T-cell (primary cell): ENCODE data around the gene TCP11. TPM values are rescaled to one million over a fixed set of nuclear protein-coding genes. Genes with fewer than 3 reads are reported as not detected.
A peak's percentile ranks its signal among the peaks of the same experiment; 100 is the strongest.

Experiments
- ATAC-seq, 4 experiments: fragments of 200-7000 bp in 3 of 4; fragments of 150-1000 bp in 1 of 4; cut with Tn5 transposase; replicated peaks in 1 of 4; 1 replicate in 3 of 4; 2 replicates in 1 of 4; pipeline ENCODE4 v1.10.0; 2021; ENCODE audit warnings: moderate library complexity in 3 of 4, mild to moderate bottlenecking in 2 of 4, moderate number of reproducible peaks in 1 of 4
- CTCF ChIA-PET, 2 donors: fragments of 300-600 bp; sonication (Branson Sonifier 250); formaldehyde crosslinking; loops; one replicate each; lab custom pipeline; 2022; ENCODE audit warnings: antibody characterized with exemption in 2 of 2; lab: Charles Lee
- POLR2A ChIA-PET, 2 donors: fragments of 300-600 bp; sonication (Branson Sonifier 250); formaldehyde crosslinking; loops; one replicate each; lab custom pipeline; 2022; ENCODE audit warnings: antibody characterized with exemption in 2 of 2; lab: Charles Lee
- DNase-seq, 35 experiments: peaks; one replicate each; pipeline versions ENCODE4 v3.0.0 to v3.0.0-alpha.2; 2013 to 2023
- H3K27ac ChIP-seq: one replicate; pipeline ENCODE4 v1.5.1; 2013; ENCODE audit warnings: low read length
- H3K27me3 ChIP-seq, 2 experiments: replicated peaks in 1 of 2; 1 replicate in 1 of 2; 2 replicates in 1 of 2; pipeline versions ENCODE4 v1.6.1 to v1.7.0; 2013; ENCODE audit warnings: low read length in 1 of 2, mixed read lengths in 1 of 2; ENCODE audit not compliant: control insufficient read depth in 2 of 2, insufficient read depth in 2 of 2; ENCODE audit errors: extremely low read depth in 1 of 2
- H3K36me3 ChIP-seq, 2 donors: 1 replicate in 1 of 2; 2 replicates in 1 of 2; pipeline versions ENCODE4 v1.6.1 to v1.7.0; 2013; ENCODE audit warnings: low read length in 1 of 2; ENCODE audit not compliant: control insufficient read depth in 2 of 2, insufficient read depth in 1 of 2; ENCODE audit errors: extremely low read depth in 1 of 2
- H3K4me1 ChIP-seq, 2 experiments: 1 replicate in 1 of 2; 2 replicates in 1 of 2; pipeline versions ENCODE4 v1.6.1 to v1.7.0; 2013; ENCODE audit warnings: low read length in 2 of 2, mixed read lengths in 1 of 2; ENCODE audit not compliant: insufficient read depth in 2 of 2, control insufficient read depth in 1 of 2; ENCODE audit errors: extremely low read depth in 1 of 2
- H3K4me3 ChIP-seq, 2 donors: 1 replicate in 1 of 2; 2 replicates in 1 of 2; pipeline versions ENCODE4 v1.5.1 to v1.7.0; 2013; ENCODE audit warnings: mild to moderate bottlenecking in 2 of 2, low read length in 1 of 2, moderate library complexity in 1 of 2; ENCODE audit not compliant: control insufficient read depth in 1 of 2; ENCODE audit errors: extremely low read depth in 1 of 2
- H3K9me3 ChIP-seq: 2 replicates; pipeline ENCODE4 v1.7.0; 2013
- H3K27ac Mint-ChIP-seq, 2 donors: one replicate each; pipeline ENCODE4 v1.8.0; 2020 to 2021; ENCODE audit warnings: mild to moderate bottlenecking in 2 of 2, mixed read lengths in 2 of 2
- H3K27me3 Mint-ChIP-seq, 2 donors: one replicate each; pipeline ENCODE4 v1.8.0; 2021 to 2022; ENCODE audit warnings: mixed read lengths in 2 of 2
- H3K36me3 Mint-ChIP-seq: one replicate; pipeline ENCODE4 v1.8.0; 2021; ENCODE audit warnings: mixed read lengths
- H3K4me1 Mint-ChIP-seq, 3 donors: one replicate each; pipeline ENCODE4 v1.8.0; 2020 to 2022; ENCODE audit warnings: mixed read lengths in 3 of 3, mild to moderate bottlenecking in 1 of 3
- H3K4me3 Mint-ChIP-seq, 3 donors: one replicate each; pipeline ENCODE4 v1.8.0; 2020 to 2022; ENCODE audit warnings: mild to moderate bottlenecking in 3 of 3, mixed read lengths in 3 of 3, moderate library complexity in 3 of 3
- H3K9me3 Mint-ChIP-seq, 3 donors: one replicate each; pipeline ENCODE4 v1.8.0; 2020 to 2022; ENCODE audit warnings: mixed read lengths in 3 of 3
- WGBS: methylation state at CpG from one replicate; pipeline ENCODE4 v1.1.5; 2013; ENCODE audit warnings: missing lambda C conversion rate; ENCODE audit not compliant: insufficient coverage; 5-methylcytosine and 5-hydroxymethylcytosine counted together
- total RNA-seq, 35 experiments: library from RNA in 6 of 35; stranded (reverse) in 6 of 35; fragments of 120-200 nt in 1 of 35; gene quantifications; one replicate each; pipeline versions ENCODE4 v1.2.1 to v1.2.4 and lab custom pipeline; 2013 to 2026

Gene TCP11
- total RNA-seq, 5 donors from 2014 or later (not counting 1 experiment from before 2014, with no cell fraction given): not detected

GRCh38 chr6:35147026-35147425 lies 5.9 kb upstream of the TCP11 start:
- 71% methylated on average over 1 of the region's 3 CpGs for WGBS
- peaks cover 0 to 6% (median 4%) of the 10 kb centered on the region in 3 donors for H3K4me1 Mint-ChIP-seq
- H3K27ac ChIP-seq: no peak overlapping the region
- peaks cover 0 to 9% of the 10 kb centered on the region in 2 experiments for H3K27me3 ChIP-seq
- ATAC-seq (no peak), DNase-seq (no peak)
- no peak overlapping the region for H3K27ac Mint-ChIP-seq
- CTCF ChIA-PET: interaction anchor here in 1 of 2 donors (0.6 kb wide), 1 partner anchor 1499 kb away, joined by 5 read pairs; no protein-coding TSS in a partner anchor
- H3K9me3 ChIP-seq: no peaks in the 10 kb centered on the region
- no peaks in the 10 kb centered on the region for H3K9me3 Mint-ChIP-seq
- no peak overlapping the region for H3K4me3 ChIP-seq
- no peaks in the 10 kb centered on the region for H3K36me3 ChIP-seq
- no peaks in the 10 kb centered on the region for H3K36me3 Mint-ChIP-seq
- H3K4me3 Mint-ChIP-seq: no peak overlapping the region
- POLR2A ChIA-PET: no interaction called here
- peaks cover 4 to 6% of the 10 kb centered on the region in 2 donors for H3K27me3 Mint-ChIP-seq
- no peaks in the 10 kb centered on the region for H3K4me1 ChIP-seq

- Histone ChIP-seq H3K4me3 (no peak overlapping the region), H3K36me3 (no peaks in the 10 kb centered on the region), H3K27me3 (peaks cover 0 to 14% of the 10 kb centered on the region in 2 experiments), H3K9me3 (no peaks in the 10 kb centered on the region), H3K27ac (no peak overlapping the region), H3K4me1 (peaks cover 0 to 3% of the 10 kb centered on the region in 2 experiments)
- WGBS: 60% methylated on average over 1 of the region's 6 CpGs
- Mint-ChIP-seq H3K36me3 (no peaks in the 10 kb centered on the region), H3K27me3 (peaks cover 6 to 7% of the 10 kb centered on the region in 2 donors), H3K4me1 (peaks cover 5 to 8% (median 7%) of the 10 kb centered on the region in 3 donors), H3K27ac (no peak overlapping the region), H3K9me3 (no peaks in the 10 kb centered on the region), H3K4me3 (no peak overlapping the region)
- ChIA-PET POLR2A (no interaction called here), CTCF (interaction anchor here in 1 of 2 donors (0.6 kb wide), 1 partner anchor 1499 kb away, joined by 5 read pairs; no protein-coding TSS in a partner anchor)
- ATAC-seq (no peak), DNase-seq (peak in 2 of 35 experiments; percentile 1 to 26)
Observed at GRCh38 chr6:35146453-35146852, 5.3 kb upstream of the TCP11 start.

DNA sequence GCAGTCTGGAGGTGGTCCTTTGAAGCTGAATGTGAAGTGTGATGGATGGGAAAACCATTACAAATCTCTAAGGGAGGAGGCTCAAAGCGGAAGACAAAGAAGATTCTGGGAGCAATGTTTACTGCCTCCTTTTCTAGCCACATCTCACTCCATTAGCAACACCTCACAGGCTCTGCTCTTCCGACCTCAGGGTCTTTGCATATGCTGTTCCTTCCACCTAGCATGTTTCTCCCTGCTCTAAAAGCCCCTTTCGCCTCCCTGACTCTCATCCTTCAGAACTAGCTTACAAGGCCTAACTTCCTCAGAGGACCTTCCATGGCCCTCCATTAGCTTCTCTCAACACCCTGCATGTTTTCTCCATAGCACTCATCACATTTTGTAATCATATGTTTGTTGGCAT lies 4.6 kb upstream of the TCP11 start:
- Histone ChIP-seq H3K4me1 (peaks cover 0 to 10% of the 10 kb centered on the region in 2 experiments), H3K27me3 (peaks cover 0 to 18% of the 10 kb centered on the region in 2 experiments), H3K9me3 (no peaks in the 10 kb centered on the region), H3K36me3 (no peaks in the 10 kb centered on the region), H3K27ac (no peak overlapping the region), H3K4me3 (no peak overlapping the region)
- DNase-seq (no peak), ATAC-seq (no peak)
- 90% methylated on average over 3 of the region's 3 CpGs for WGBS
- ChIA-PET POLR2A (no interaction called here), CTCF (no interaction called here)
- Mint-ChIP-seq H3K9me3 (no peaks in the 10 kb centered on the region), H3K27ac (no peak overlapping the region), H3K36me3 (no peaks in the 10 kb centered on the region), H3K4me3 (no peak overlapping the region), H3K27me3 (peaks cover 7% of the 10 kb centered on the region in 2 donors), H3K4me1 (peaks cover 7 to 9% (median 9%) of the 10 kb centered on the region in 3 donors)

- ATAC-seq: no peak
- Histone ChIP-seq H3K36me3 (no peaks in the 10 kb centered on the region), H3K9me3 (no peaks in the 10 kb centered on the region), H3K4me1 (peaks cover 0 to 18% of the 10 kb centered on the region in 2 experiments), H3K27ac (no peak overlapping the region), H3K27me3 (peaks cover 0 to 16% of the 10 kb centered on the region in 2 experiments), H3K4me3 (no peak overlapping the region)
- ChIA-PET CTCF (no interaction called here), POLR2A (no interaction called here)
- Mint-ChIP-seq H3K36me3 (no peaks in the 10 kb centered on the region), H3K4me3 (no peak overlapping the region), H3K27ac (no peak overlapping the region), H3K4me1 (peaks cover 12 to 17% (median 13%) of the 10 kb centered on the region in 3 donors), H3K27me3 (peaks cover 20% of the 10 kb centered on the region in 2 donors), H3K9me3 (no peaks in the 10 kb centered on the region)
- no CpG with 5 or more reads among the region's 5 CpGs for WGBS
- no peak for DNase-seq
Observed at GRCh38 chr6:35142588-35143569, 1.7 kb upstream of the TCP11 start.

- peaks cover 0 to 16% of the 10 kb centered on the region in 2 experiments for H3K27me3 ChIP-seq
- POLR2A ChIA-PET: no interaction called here
- H3K9me3 Mint-ChIP-seq: no peaks in the 10 kb centered on the region
- no peaks in the 10 kb centered on the region for H3K9me3 ChIP-seq
- H3K36me3 ChIP-seq: no peaks in the 10 kb centered on the region
- CTCF ChIA-PET: interaction anchor here in 1 of 2 donors (0.9 to 1.9 kb wide), 7 partner anchors 8 to 680 kb away, joined by 3 to 14 read pairs (median 4); no protein-coding TSS in a partner anchor
- WGBS: 15% methylated on average over 10 of the region's 15 CpGs
- peaks cover 12 to 17% (median 13%) of the 10 kb centered on the region in 3 donors for H3K4me1 Mint-ChIP-seq
- H3K4me1 ChIP-seq: peaks cover 0 to 18% of the 10 kb centered on the region in 2 experiments
- H3K4me3 Mint-ChIP-seq: peak overlapping the region in 2 of 3 donors; percentile 29 to 49
- ATAC-seq (no peak), DNase-seq (no peak)
- no peak overlapping the region for H3K4me3 ChIP-seq
- H3K27me3 Mint-ChIP-seq: peaks cover 20% of the 10 kb centered on the region in 2 donors
- H3K36me3 Mint-ChIP-seq: no peaks in the 10 kb centered on the region
- peak overlapping the region in 1 of 2 donors; percentile 20 for H3K27ac Mint-ChIP-seq
- no peak overlapping the region for H3K27ac ChIP-seq
Observed at GRCh38 chr6:35140639-35141006, 516 bp downstream of the TCP11 start.

DNA sequence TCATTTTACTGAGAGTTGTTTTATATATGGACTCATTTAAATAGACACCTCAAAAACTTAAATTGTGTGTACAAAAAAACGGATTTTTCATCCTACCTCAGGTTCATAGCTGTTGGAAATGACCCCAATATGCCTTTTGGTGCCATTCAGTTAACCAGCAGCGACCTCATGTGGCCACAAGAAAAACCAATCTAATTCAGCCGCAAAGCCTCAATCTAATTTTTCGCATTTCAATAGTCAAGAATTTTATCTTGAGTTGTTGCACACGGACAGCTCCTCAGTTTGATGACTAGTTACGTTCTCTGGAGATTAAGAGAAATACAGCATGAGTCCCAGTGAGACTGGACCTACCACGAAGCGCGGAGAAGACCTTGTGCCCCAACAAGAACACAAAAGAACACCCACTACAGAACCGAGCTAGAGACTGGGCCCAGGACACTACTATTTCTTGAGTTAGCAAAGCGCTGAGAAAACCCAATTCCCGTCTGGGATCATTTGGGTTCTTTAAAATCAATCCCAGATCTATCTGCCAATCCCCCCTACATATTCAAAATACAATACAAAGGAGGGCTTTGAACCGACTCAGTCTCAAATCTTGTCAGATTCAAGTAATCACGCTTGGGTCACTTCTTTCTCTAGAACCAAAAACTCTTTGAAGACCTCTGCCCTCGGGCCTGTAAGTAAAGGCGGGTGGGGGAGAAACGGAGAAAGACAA lies 1.1 kb downstream of the TCP11 start:
- Histone ChIP-seq H3K27me3 (peaks cover 0 to 16% of the 10 kb centered on the region in 2 experiments), H3K27ac (no peak overlapping the region), H3K9me3 (no peaks in the 10 kb centered on the region), H3K4me1 (peaks cover 0 to 18% of the 10 kb centered on the region in 2 experiments), H3K36me3 (no peaks in the 10 kb centered on the region), H3K4me3 (no peak overlapping the region)
- Mint-ChIP-seq H3K27me3 (peaks cover 20% of the 10 kb centered on the region in 2 donors), H3K27ac (peak overlapping the region in 1 of 2 donors; percentile 20), H3K4me1 (peaks cover 12 to 17% (median 13%) of the 10 kb centered on the region in 3 donors), H3K9me3 (no peaks in the 10 kb centered on the region), H3K36me3 (no peaks in the 10 kb centered on the region), H3K4me3 (peak overlapping the region; percentile 1 to 49 (median 29))
- ChIA-PET CTCF (interaction anchor here in 1 of 2 donors (0.6 to 1.9 kb wide), 10 partner anchors 8 to 680 kb away, joined by 3 to 14 read pairs (median 4); partner anchors contain the start of gene ANKS1A), POLR2A (interaction anchor here in 1 of 2 donors (0.5 kb wide), 1 partner anchor 896 kb away, joined by 6 read pairs; no protein-coding TSS in a partner anchor)
- peak in 29 of 35 experiments; percentile 9 to 80 (median 30) for DNase-seq
- peak in 1 of 4 experiments; percentile 46 for ATAC-seq
- 31% methylated on average over 8 of the region's 17 CpGs for WGBS
